Brain microvascular endothelial cell (primary cell): ENCODE results near the gene AMFR.

ENCODE experiments used
- DNase-seq: peaks from one replicate; pipeline ENCODE4 v3.0.0-alpha.2; 2020
- H3K27ac ChIP-seq: fragments of 250-450 bp; sonication (Bioruptor Pico); 2 replicates; pipeline ENCODE4 v1.5.1; 2020; ENCODE audit warnings: mild to moderate bottlenecking, moderate library complexity
- H3K27me3 ChIP-seq: fragments of 250-450 bp; sonication (Bioruptor Pico); replicated peaks from 2 replicates; pipeline ENCODE4 v1.5.1; 2020; ENCODE audit warnings: mild to moderate bottlenecking
- H3K36me3 ChIP-seq: fragments of 250-450 bp; sonication (Bioruptor Pico); replicated peaks from 2 replicates; pipeline ENCODE4 v1.5.1; 2020; ENCODE audit warnings: mild to moderate bottlenecking
- H3K4me3 ChIP-seq: 2 replicates; pipeline ENCODE4 v1.5.1; 2011; ENCODE audit warnings: low read depth, mild to moderate bottlenecking, control low read depth, low read length, moderate library complexity
- in situ Hi-C: cut with HindIII; loops from 2 replicates; pipeline ENCODE4 v1.10.0; 2017; ENCODE audit warnings: low sequenced_read_pairs, low pct_ligation_motif_present
- TF ChIP-seq, protein P1 (sequence below): IDR thresholded peaks from 2 replicates; pipeline ENCODE4 v1.5.1; 2011; ENCODE audit warnings: low read depth, mild to moderate bottlenecking, moderate library complexity, low read length, control low read depth, inconsistent platforms; ENCODE audit errors: missing control alignments

AMFR gene

DNA sequence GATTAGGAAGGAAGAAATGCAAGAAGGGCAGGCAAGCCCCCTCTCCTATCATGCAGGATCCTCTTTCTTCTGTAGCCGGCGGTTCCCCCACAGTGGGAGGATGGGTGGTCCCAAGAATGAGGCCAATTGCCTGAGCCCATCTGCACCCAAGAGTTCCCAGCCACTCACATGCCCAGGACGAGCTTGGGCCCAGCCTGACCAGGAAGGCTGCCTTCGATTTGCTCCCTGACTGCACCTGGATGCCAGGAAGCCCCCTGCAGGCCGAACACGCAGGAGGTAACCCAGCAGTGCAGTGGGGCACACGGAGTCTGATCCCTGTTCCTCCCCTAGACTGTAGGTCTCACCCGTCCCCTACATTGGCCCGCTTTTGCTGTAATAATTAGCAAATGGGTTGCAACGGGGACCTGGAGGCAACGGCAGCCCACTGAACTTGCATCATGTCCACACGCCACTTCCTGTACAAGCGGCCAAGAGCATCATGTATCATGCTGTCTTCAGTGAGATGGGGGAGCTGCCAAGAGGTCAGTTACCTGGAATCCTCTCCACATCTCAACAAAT is 67.5 kb downstream of the AMFR start:
- TF ChIP-seq, protein P1, sequence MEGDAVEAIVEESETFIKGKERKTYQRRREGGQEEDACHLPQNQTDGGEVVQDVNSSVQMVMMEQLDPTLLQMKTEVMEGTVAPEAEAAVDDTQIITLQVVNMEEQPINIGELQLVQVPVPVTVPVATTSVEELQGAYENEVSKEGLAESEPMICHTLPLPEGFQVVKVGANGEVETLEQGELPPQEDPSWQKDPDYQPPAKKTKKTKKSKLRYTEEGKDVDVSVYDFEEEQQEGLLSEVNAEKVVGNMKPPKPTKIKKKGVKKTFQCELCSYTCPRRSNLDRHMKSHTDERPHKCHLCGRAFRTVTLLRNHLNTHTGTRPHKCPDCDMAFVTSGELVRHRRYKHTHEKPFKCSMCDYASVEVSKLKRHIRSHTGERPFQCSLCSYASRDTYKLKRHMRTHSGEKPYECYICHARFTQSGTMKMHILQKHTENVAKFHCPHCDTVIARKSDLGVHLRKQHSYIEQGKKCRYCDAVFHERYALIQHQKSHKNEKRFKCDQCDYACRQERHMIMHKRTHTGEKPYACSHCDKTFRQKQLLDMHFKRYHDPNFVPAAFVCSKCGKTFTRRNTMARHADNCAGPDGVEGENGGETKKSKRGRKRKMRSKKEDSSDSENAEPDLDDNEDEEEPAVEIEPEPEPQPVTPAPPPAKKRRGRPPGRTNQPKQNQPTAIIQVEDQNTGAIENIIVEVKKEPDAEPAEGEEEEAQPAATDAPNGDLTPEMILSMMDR, result peak; percentile 27
- peak overlapping the region; percentile 75 for H3K27ac ChIP-seq
- H3K27me3 ChIP-seq, result no peaks in the 10 kb centered on the region
- H3K36me3 ChIP-seq, result peaks cover 5% of the 10 kb centered on the region
- in situ Hi-C loops, result no loop called here
- H3K4me3 ChIP-seq, result no peak overlapping the region
- no peak for DNase-seq

DNA sequence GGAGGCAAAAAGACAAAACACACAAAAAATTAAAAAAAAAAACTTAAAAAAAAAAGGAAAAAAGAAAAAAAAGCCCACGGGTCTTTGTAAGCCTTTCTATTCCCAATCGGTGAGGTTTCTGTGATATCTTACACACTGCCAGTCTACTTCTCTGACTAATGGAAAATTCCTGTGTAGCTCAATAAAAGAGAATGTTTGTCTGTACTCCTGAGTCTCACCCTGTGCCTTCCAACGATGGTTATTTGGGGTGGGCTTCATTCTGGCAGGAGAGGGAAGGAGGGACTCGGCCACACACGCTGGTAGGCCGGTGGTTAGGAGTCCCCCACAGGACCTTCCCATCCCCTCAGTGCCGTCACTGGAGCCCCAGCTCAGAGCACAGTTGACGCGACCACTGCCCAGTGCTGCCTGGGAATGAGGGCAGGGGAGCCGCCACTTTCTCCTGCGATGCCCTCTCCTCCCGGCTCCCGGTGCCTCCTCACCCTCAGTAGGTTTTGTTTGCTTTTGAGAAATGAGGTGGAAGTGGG is 68.0 kb downstream of the AMFR start:
- TF ChIP-seq, protein P1, result no peak
- H3K27me3 ChIP-seq, result no peaks in the 10 kb centered on the region
- DNase-seq, result peak; percentile 14
- peak overlapping the region; percentile 75 for H3K27ac ChIP-seq
- no peaks in the 10 kb centered on the region for H3K36me3 ChIP-seq
- in situ Hi-C loops, result no loop called here
- H3K4me3 ChIP-seq, result peak overlapping the region; percentile 43

DNA sequence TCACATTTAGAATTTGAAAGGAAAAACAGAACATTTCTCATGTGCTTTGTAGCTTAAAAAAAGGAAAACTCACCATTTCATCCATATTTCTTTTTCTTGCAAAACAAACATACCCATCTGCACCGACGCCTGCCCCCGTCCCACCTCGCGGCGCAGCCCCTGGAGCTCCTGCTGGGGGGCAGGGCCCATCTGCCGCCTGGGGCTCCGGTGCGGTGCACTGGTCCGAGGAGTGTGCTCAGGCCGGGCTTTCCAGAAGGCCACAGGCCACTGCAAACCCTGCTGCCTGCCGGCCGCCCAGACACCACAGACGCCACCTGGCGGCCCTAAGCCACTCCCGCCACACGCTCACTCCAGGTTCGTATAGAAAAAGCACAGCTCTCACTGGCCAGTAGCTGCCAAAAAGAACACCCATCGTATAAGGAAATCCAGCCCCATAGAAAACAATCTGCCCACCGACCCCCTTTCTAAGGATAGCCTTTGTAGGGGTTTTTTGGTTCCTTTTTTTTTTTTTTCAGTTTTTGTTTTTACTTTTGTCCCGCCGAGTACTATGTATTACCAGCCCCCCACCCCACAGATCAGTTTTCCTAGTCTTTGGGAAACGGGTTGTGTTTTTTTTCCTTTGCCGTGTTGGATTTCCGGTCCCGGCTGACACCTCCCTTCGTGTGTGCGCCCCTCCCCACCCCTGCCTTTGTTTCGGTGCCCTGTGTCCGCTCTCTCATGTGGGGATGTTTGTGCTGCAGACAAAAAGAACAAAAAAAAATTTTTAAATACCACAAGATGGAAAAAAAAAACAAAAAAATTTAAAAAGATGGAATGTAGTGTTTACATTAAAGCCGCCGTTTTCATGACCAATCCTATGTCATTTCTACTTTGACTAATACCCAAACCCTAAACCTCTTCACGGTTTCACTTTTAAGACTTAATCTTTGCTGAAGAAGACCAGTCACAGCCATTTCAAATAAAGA is 68.8 kb downstream of the AMFR start:
- DNase-seq, result peak; percentile 83
- in situ Hi-C loops, result no loop called here
- TF ChIP-seq, protein P1, result peak; percentile 91
- no peaks in the 10 kb centered on the region for H3K36me3 ChIP-seq
- peak overlapping the region; percentile 43 for H3K4me3 ChIP-seq
- peak overlapping the region; percentile 75 for H3K27ac ChIP-seq
- H3K27me3 ChIP-seq, result no peaks in the 10 kb centered on the region

DNA sequence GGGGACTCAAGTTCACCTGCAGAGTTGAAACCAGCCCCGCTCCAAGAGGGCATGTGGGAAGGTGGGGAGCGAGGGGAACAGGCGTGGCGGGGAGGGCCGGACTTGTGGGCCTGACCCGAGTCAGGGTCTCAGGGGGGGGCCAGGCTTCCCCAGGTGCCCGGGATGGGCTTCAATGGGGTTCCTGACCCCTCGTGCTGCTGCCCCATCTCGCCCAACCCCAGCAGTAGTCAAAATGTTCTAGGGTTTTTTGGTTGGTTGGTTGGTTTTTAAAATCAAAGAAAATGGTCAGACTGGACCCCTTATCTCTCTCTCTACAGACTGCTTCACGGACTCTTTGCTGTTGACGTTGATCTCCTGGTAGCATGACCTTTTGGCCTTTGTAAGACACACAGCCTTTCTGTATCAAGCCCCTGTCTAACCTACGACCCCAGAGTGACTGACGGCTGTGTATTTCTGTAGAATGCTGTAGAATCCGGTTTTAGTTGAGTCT is 69.5 kb downstream of the AMFR start:
- no peaks in the 10 kb centered on the region for H3K27me3 ChIP-seq
- H3K36me3 ChIP-seq, result no peaks in the 10 kb centered on the region
- peak overlapping the region; percentile 43 for H3K4me3 ChIP-seq
- TF ChIP-seq, protein P1, result no peak
- no peak for DNase-seq
- peak overlapping the region; percentile 75 for H3K27ac ChIP-seq
- in situ Hi-C loops, result no loop called here

GRCh38 chr16:56355221-56355620 is 70.1 kb downstream of the AMFR start:
- no peak overlapping the region for H3K27ac ChIP-seq
- no peaks in the 10 kb centered on the region for H3K27me3 ChIP-seq
- H3K36me3 ChIP-seq, result no peaks in the 10 kb centered on the region
- H3K4me3 ChIP-seq, result no peak overlapping the region
- TF ChIP-seq, protein P1, result no peak
- in situ Hi-C loops, result no loop called here
- no peak for DNase-seq
